Measurements from ENCODE around the gene WDR17.

DNA sequence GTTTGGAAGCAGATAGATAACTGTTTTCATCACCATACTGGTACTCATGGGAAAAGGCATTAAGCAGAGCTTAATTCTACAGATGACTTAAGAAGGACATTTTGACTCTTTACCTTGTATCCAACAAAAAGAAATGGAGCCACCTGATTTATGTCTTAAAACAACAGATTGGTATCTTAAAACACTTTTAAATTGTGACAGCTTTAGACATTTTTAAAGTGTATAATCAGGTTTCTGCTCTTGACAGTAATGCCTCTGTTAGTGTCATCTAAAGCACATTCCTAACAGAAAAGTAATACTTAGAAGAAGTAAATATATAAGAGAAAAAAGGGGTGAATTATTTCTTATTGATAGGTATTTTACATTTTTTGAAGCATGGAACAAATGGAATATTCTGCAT lies 73.9 kb downstream of the WDR17 start:
- TF ChIP-seq POLR2A (IDR thresholded peaks at IDR 0.05) (no peak), POLR2AphosphoS5 (IDR thresholded peaks at IDR 0.05) (no peak), EP300 (IDR thresholded peaks at IDR 0.05) (no peak)
- TF ChIP-seq, protein P1, sequence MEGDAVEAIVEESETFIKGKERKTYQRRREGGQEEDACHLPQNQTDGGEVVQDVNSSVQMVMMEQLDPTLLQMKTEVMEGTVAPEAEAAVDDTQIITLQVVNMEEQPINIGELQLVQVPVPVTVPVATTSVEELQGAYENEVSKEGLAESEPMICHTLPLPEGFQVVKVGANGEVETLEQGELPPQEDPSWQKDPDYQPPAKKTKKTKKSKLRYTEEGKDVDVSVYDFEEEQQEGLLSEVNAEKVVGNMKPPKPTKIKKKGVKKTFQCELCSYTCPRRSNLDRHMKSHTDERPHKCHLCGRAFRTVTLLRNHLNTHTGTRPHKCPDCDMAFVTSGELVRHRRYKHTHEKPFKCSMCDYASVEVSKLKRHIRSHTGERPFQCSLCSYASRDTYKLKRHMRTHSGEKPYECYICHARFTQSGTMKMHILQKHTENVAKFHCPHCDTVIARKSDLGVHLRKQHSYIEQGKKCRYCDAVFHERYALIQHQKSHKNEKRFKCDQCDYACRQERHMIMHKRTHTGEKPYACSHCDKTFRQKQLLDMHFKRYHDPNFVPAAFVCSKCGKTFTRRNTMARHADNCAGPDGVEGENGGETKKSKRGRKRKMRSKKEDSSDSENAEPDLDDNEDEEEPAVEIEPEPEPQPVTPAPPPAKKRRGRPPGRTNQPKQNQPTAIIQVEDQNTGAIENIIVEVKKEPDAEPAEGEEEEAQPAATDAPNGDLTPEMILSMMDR (IDR thresholded peaks at IDR 0.05) = no peak
